ENCODE data around the gene TRPC4. TPM values are rescaled to one million over a fixed set of nuclear protein-coding genes. Genes with fewer than 3 reads are reported as not detected.
A peak's percentile ranks its signal among the peaks of the same experiment; 100 is the strongest.

Gene TRPC4
- total and polyA plus RNA-seq, 4 donors, result 1.3 to 11.3 (median 3.5) TPM

DNA sequence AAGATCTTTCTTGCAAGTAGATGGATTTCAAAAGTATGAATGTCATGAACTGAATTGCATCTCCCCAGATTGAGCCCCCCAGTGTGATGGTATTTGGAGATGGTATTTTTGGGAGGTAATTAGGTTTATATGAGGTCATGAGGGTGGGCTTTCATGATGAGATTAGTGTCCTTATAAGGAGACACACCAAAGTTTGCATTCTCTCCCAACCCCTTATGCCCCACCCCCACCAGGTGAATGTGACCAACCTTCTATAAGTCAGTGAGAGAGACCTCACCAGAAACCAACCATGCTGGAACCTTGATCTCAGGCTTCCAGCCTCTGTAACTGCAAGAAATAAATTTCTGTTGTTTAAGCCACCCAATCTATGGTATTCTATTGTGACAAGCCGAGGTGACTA is 199.7 kb downstream of the TRPC4 start:
- 85 to 95% methylated on average over 1 of the region's 1 CpG for WGBS, 2 donors
- no peaks in the 10 kb centered on the region for H3K27me3 ChIP-seq (ENCODE audit: control insufficient read depth in 1 of 2, insufficient read depth in 2 of 2, low read length in 1 of 2)
- intact Hi-C loops (cut with DNase I), result no loop called here
- H3K36me3 ChIP-seq (ENCODE audit: control insufficient read depth in 1 of 2, insufficient read depth in 2 of 2, low read length in 1 of 2), result no peaks in the 10 kb centered on the region
- H3K27ac ChIP-seq (ENCODE audit: low read depth in 1 of 2, low read length in 2 of 2), result no peak overlapping the region
- DNase-seq (no peak), ATAC-seq (ENCODE audit: low FRiP score) (no peak)
- H3K4me3 ChIP-seq (ENCODE audit: low read length in 2 of 2), result no peak overlapping the region
- H3K4me1 ChIP-seq (ENCODE audit: control insufficient read depth in 1 of 2, insufficient read depth in 2 of 2, low read length in 2 of 2), result no peaks in the 10 kb centered on the region
- H3K9me3 ChIP-seq (ENCODE audit: control insufficient read depth, low read length), result no peaks in the 10 kb centered on the region

DNA sequence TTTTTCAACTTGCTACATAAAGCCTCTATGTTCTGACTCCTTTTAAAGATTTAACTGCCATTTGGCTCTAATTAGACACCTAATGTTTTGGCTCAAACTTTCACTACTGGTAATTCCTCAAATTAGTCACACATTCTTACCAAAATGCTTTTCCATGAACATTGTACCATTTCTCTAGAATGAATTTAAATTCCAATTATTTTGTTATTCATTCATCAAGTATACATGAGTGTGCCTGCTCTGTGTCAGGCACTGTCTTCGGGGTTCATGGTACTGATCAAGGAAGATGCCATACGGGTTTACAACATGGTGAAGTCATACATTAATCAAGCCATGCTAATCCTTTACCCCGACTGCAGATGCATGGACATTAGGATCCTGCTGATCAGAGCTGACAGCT is 201.9 kb downstream of the TRPC4 start:
- no peak overlapping the region for H3K27ac ChIP-seq (ENCODE audit: low read depth in 1 of 2, low read length in 2 of 2)
- no peak overlapping the region for H3K4me3 ChIP-seq (ENCODE audit: low read length in 2 of 2)
- ATAC-seq (ENCODE audit: low FRiP score) (no peak), DNase-seq (no peak)
- H3K4me1 ChIP-seq (ENCODE audit: control insufficient read depth in 1 of 2, insufficient read depth in 2 of 2, low read length in 2 of 2), result no peaks in the 10 kb centered on the region
- 61 to 68% methylated on average over 3 of the region's 3 CpGs for WGBS, 2 donors
- H3K27me3 ChIP-seq (ENCODE audit: control insufficient read depth in 1 of 2, insufficient read depth in 2 of 2, low read length in 1 of 2), result no peaks in the 10 kb centered on the region
- intact Hi-C loops (cut with DNase I), result no loop called here
- H3K36me3 ChIP-seq (ENCODE audit: control insufficient read depth in 1 of 2, insufficient read depth in 2 of 2, low read length in 1 of 2), result no peaks in the 10 kb centered on the region
- H3K9me3 ChIP-seq (ENCODE audit: control insufficient read depth, low read length), result no peaks in the 10 kb centered on the region

DNA sequence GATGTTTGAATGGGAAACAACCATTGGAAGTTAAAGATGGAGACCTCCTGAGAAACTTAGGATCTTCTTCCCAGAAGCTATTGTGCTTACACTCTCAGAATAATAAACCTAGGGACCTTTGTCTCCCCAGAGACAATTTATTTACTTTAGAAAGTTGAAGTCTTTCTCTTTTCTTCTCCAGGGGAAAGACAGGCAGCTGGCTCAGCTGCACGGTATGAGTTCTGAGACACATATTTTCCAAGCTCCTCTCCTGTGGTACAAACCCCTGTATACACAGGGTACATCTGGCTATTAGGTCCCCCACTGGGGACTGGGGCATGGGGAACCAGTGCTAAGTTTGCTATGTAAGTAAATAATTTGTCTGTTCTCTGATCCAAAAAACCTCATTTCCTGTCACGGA is 203.5 kb downstream of the TRPC4 start:
- no peaks in the 10 kb centered on the region for H3K9me3 ChIP-seq (ENCODE audit: control insufficient read depth, low read length)
- WGBS, 2 donors, result 40 to 51% methylated on average over 2 of the region's 2 CpGs
- H3K36me3 ChIP-seq (ENCODE audit: control insufficient read depth in 1 of 2, insufficient read depth in 2 of 2, low read length in 1 of 2), result no peaks in the 10 kb centered on the region
- H3K4me1 ChIP-seq (ENCODE audit: control insufficient read depth in 1 of 2, insufficient read depth in 2 of 2, low read length in 2 of 2), result no peaks in the 10 kb centered on the region
- no peak for ATAC-seq (ENCODE audit: low FRiP score)
- no peak overlapping the region for H3K27ac ChIP-seq (ENCODE audit: low read depth in 1 of 2, low read length in 2 of 2)
- DNase-seq, result no peak
- H3K4me3 ChIP-seq (ENCODE audit: low read length in 2 of 2), result no peak overlapping the region
- H3K27me3 ChIP-seq (ENCODE audit: control insufficient read depth in 1 of 2, insufficient read depth in 2 of 2, low read length in 1 of 2), result no peaks in the 10 kb centered on the region
- intact Hi-C loops (cut with DNase I), result no loop called here

DNA sequence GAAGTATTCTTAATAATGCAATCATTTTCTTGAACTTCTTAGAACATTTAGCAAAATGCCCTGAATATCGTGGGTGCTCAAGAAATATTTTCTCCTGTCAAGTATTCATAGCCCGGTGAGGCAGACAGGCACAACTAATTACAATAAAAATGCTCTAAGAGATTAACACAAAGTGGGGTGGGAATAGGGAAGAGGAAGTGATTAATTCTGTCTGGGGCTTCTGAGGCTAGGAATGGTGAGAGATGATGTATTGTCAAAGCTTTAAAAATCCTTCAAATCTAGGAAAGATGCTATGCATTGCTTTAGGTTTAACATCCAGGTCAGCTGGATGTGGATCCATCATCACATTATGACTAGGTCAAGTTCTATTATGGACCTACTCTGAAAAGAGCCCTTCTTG is 204.2 kb downstream of the TRPC4 start:
- Histone ChIP-seq H3K36me3 (ENCODE audit: control insufficient read depth in 1 of 2, insufficient read depth in 2 of 2, low read length in 1 of 2) (no peaks in the 10 kb centered on the region), H3K27me3 (ENCODE audit: control insufficient read depth in 1 of 2, insufficient read depth in 2 of 2, low read length in 1 of 2) (no peaks in the 10 kb centered on the region), H3K9me3 (ENCODE audit: control insufficient read depth, low read length) (no peaks in the 10 kb centered on the region), H3K4me1 (ENCODE audit: control insufficient read depth in 1 of 2, insufficient read depth in 2 of 2, low read length in 2 of 2) (no peaks in the 10 kb centered on the region), H3K4me3 (ENCODE audit: low read length in 2 of 2) (no peak overlapping the region), H3K27ac (ENCODE audit: low read depth in 1 of 2, low read length in 2 of 2) (no peak overlapping the region)
- WGBS, 2 donors, result 59 to 70% methylated on average over 2 of the region's 2 CpGs
- intact Hi-C loops (cut with DNase I), result no loop called here
- DNase-seq, result no peak
- no peak for ATAC-seq (ENCODE audit: low FRiP score)

DNA sequence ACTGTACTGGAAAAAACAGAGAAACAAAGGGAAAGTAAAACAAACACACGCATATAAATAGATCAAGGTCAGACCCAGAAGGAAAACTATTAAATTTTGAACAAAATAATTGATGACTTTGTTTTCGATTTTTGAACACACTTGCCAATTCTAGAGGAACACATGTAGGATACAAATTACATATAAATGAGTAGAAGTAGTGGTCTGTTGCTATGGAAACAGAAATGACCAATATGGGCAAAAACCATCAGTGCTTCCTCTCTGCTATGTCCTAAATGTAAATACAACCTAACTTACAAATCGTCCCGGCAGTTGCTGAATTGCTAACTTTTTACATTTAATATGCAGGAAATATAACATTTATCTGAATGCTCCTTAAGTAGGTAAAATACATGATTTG is 205.8 kb downstream of the TRPC4 start:
- Histone ChIP-seq H3K27me3 (ENCODE audit: control insufficient read depth in 1 of 2, insufficient read depth in 2 of 2, low read length in 1 of 2) (no peaks in the 10 kb centered on the region), H3K4me3 (ENCODE audit: low read length in 2 of 2) (no peak overlapping the region), H3K9me3 (ENCODE audit: control insufficient read depth, low read length) (no peaks in the 10 kb centered on the region), H3K4me1 (ENCODE audit: control insufficient read depth in 1 of 2, insufficient read depth in 2 of 2, low read length in 2 of 2) (no peaks in the 10 kb centered on the region), H3K27ac (ENCODE audit: low read depth in 1 of 2, low read length in 2 of 2) (no peak overlapping the region), H3K36me3 (ENCODE audit: control insufficient read depth in 1 of 2, insufficient read depth in 2 of 2, low read length in 1 of 2) (no peaks in the 10 kb centered on the region)
- no peak for DNase-seq
- ATAC-seq (ENCODE audit: low FRiP score), result no peak
- intact Hi-C loops (cut with DNase I), result no loop called here
- WGBS, 2 donors, result 93 to 94% methylated on average over 4 of the region's 4 CpGs

DNA sequence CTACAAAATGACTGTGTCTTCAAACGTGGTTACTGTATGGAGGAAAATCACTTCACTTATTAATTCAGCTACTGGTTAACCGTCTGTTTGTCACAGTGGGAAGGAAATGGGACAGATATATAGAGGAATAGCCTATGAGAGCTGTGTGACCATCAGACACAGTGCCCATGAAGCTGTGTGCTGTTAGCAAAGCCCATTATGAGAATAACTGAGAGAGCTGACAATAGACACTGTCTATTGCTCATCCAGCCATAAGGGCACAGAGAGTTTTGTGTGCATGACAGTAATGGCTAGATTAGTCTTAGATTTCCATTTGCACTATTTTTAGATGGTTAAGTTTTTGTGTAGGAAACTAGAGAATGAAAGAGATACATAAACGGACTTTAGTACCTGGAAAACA is 206.9 kb downstream of the TRPC4 start:
- ATAC-seq (ENCODE audit: low FRiP score), result no peak
- Histone ChIP-seq H3K4me3 (ENCODE audit: low read length in 2 of 2) (no peak overlapping the region), H3K36me3 (ENCODE audit: control insufficient read depth in 1 of 2, insufficient read depth in 2 of 2, low read length in 1 of 2) (no peaks in the 10 kb centered on the region), H3K27ac (ENCODE audit: low read depth in 1 of 2, low read length in 2 of 2) (no peak overlapping the region), H3K27me3 (ENCODE audit: control insufficient read depth in 1 of 2, insufficient read depth in 2 of 2, low read length in 1 of 2) (no peaks in the 10 kb centered on the region), H3K4me1 (ENCODE audit: control insufficient read depth in 1 of 2, insufficient read depth in 2 of 2, low read length in 2 of 2) (no peaks in the 10 kb centered on the region), H3K9me3 (ENCODE audit: control insufficient read depth, low read length) (no peaks in the 10 kb centered on the region)
- 52 to 86% methylated on average over 3 of the region's 3 CpGs for WGBS, 2 donors
- no peak for DNase-seq
- intact Hi-C loops (cut with DNase I), result no loop called here

DNA sequence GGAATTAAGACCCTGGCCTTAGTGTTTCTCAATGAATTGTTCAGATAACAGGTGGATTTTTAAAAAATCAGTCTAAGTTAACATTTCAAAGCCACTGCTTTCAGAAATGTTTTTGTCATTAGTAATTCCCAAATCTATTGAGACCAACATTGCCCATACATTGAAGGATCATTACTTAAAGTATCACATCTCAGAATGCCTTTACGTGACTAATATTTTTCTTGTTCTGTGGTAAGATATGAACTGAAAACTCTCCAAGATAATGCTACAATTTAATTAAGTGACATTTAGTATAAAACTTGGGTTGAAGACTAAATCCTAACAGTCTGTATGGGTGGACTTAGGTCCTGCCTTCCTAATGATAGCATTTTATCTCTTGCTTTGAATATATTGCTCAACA is 211.6 kb downstream of the TRPC4 start:
- DNase-seq (no peak), ATAC-seq (ENCODE audit: low FRiP score) (no peak)
- Histone ChIP-seq H3K27me3 (ENCODE audit: control insufficient read depth in 1 of 2, insufficient read depth in 2 of 2, low read length in 1 of 2) (no peaks in the 10 kb centered on the region), H3K4me3 (ENCODE audit: low read length in 2 of 2) (no peak overlapping the region), H3K36me3 (ENCODE audit: control insufficient read depth in 1 of 2, insufficient read depth in 2 of 2, low read length in 1 of 2) (no peaks in the 10 kb centered on the region), H3K4me1 (ENCODE audit: control insufficient read depth in 1 of 2, insufficient read depth in 2 of 2, low read length in 2 of 2) (no peaks in the 10 kb centered on the region), H3K9me3 (ENCODE audit: control insufficient read depth, low read length) (no peaks in the 10 kb centered on the region), H3K27ac (ENCODE audit: low read depth in 1 of 2, low read length in 2 of 2) (no peak overlapping the region)
- WGBS, 2 donors, result 81% methylated on average over 1 of the region's 1 CpG
- intact Hi-C loops (cut with DNase I), result no loop called here

DNA sequence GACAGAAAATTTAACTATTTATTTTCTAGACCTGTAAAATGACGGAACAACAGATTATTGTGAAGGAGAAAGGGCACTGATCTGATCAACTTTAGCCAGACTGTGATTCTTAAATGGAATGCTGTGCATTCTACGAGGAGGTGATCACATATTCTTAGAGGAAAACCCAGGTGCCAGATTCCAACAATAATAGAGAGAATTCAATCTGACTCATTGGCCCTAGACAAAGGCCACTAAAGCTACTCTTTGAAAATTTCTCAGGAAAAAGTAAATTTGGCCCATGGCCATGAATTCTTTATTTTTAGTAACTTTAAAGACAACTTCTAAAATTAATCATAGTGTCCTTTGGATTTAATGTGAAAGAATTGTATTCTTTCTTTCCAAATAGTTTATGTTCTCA is 212.4 kb downstream of the TRPC4 start:
- DNase-seq (no peak), ATAC-seq (ENCODE audit: low FRiP score) (no peak)
- Histone ChIP-seq H3K27me3 (ENCODE audit: control insufficient read depth in 1 of 2, insufficient read depth in 2 of 2, low read length in 1 of 2) (no peaks in the 10 kb centered on the region), H3K4me3 (ENCODE audit: low read length in 2 of 2) (no peak overlapping the region), H3K36me3 (ENCODE audit: control insufficient read depth in 1 of 2, insufficient read depth in 2 of 2, low read length in 1 of 2) (no peaks in the 10 kb centered on the region), H3K9me3 (ENCODE audit: control insufficient read depth, low read length) (no peaks in the 10 kb centered on the region), H3K27ac (ENCODE audit: low read depth in 1 of 2, low read length in 2 of 2) (no peak overlapping the region), H3K4me1 (ENCODE audit: control insufficient read depth in 1 of 2, insufficient read depth in 2 of 2, low read length in 2 of 2) (no peaks in the 10 kb centered on the region)
- 38 to 39% methylated on average over 2 of the region's 2 CpGs for WGBS, 2 donors
- intact Hi-C loops (cut with DNase I), result no loop called here

DNA sequence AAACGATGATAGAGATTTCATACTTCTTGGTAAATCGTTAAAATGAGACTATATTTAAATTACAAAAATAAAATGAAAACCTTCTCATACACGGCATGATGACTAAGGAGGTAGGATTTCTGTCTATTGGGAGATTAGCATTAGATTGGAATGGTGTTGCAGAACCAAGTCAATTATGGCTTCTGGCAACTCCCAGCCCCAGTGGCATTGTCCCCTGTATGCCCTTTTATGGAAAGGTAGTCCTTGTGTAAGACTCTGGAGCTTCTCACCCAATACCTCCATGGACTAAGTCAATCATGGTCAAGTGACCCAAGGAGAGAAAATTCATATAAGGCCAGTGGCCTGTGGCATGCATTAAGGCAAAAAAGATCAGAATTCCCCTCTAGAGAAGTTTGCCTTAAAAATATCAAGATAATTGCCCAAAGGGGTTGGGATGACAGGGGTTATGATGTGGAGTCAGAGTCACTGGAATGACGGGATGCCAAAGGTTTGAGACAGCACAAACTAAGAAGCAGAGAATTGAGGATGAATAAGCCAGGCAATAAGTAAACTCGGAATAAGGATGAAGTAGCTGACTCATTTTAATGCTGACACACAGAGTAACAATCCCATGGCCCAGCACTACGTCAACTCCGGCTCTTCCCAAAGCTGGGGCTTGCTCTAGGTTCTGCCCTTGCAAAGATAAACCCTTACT is 213.2 kb downstream of the TRPC4 start:
- Histone ChIP-seq H3K4me3 (ENCODE audit: low read length in 2 of 2) (no peak overlapping the region), H3K27me3 (ENCODE audit: control insufficient read depth in 1 of 2, insufficient read depth in 2 of 2, low read length in 1 of 2) (no peaks in the 10 kb centered on the region), H3K4me1 (ENCODE audit: control insufficient read depth in 1 of 2, insufficient read depth in 2 of 2, low read length in 2 of 2) (no peaks in the 10 kb centered on the region), H3K27ac (ENCODE audit: low read depth in 1 of 2, low read length in 2 of 2) (peak overlapping the region in 1 of 2 donors; percentile 17), H3K36me3 (ENCODE audit: control insufficient read depth in 1 of 2, insufficient read depth in 2 of 2, low read length in 1 of 2) (no peaks in the 10 kb centered on the region), H3K9me3 (ENCODE audit: control insufficient read depth, low read length) (no peaks in the 10 kb centered on the region)
- ATAC-seq (ENCODE audit: low FRiP score), result peak; percentile 54
- DNase-seq, result peak in 1 of 2 donors; percentile 47
- intact Hi-C loops (cut with DNase I), result no loop called here
- WGBS, 2 donors, result 41 to 52% methylated on average over 7 of the region's 7 CpGs

Data from aorta (tissue), 5 donors.